CD8-positive, alpha-beta memory T cell (primary cell): Measurements from ENCODE around the gene NTRK2. TPM values are rescaled to one million over a fixed set of nuclear protein-coding genes. Genes with fewer than 3 reads are reported as not detected.

ENCODE experiments used
- CTCF ChIA-PET: fragments of 350-600 bp; sonication (Branson Sonifier 250); formaldehyde crosslinking; loops from one replicate; lab custom pipeline; 2021; ENCODE audit warnings: antibody characterized with exemption; lab: Charles Lee
- POLR2A ChIA-PET: fragments of 350-600 bp; sonication (Branson Sonifier 250); formaldehyde crosslinking; loops from one replicate; lab custom pipeline; 2021; ENCODE audit warnings: antibody characterized with exemption; lab: Charles Lee
- DNase-seq, 5 donors: peaks; one replicate each; pipeline versions ENCODE4 v3.0.0 to v3.0.0-alpha.2; 2020 to 2022; ENCODE audit warnings: mixed read lengths in 1 of 5
- H3K27ac ChIP-seq: one replicate; pipeline ENCODE4 v1.7.0; 2013; ENCODE audit warnings: low read depth, mild to moderate bottlenecking, low read length, moderate library complexity
- H3K27me3 ChIP-seq: 2 replicates; pipeline ENCODE4 v1.7.0; 2013; ENCODE audit warnings: low read length, mild to moderate bottlenecking; ENCODE audit not compliant: insufficient read depth, poor library complexity, severe bottlenecking
- H3K36me3 ChIP-seq: 2 replicates; pipeline ENCODE4 v1.7.0; 2013; ENCODE audit warnings: mild to moderate bottlenecking, low read length, moderate library complexity; ENCODE audit not compliant: insufficient read depth
- H3K4me1 ChIP-seq: 2 replicates; pipeline ENCODE4 v1.7.0; 2013; ENCODE audit warnings: mild to moderate bottlenecking, low read length, moderate library complexity; ENCODE audit not compliant: insufficient read depth
- H3K4me3 ChIP-seq: 2 replicates; pipeline ENCODE4 v1.7.0; 2013; ENCODE audit warnings: mild to moderate bottlenecking, low read length
- H3K9me3 ChIP-seq: 2 replicates; pipeline ENCODE4 v1.7.0; 2013; ENCODE audit warnings: mild to moderate bottlenecking, low read length
- H3K27ac Mint-ChIP-seq, 8 donors: one replicate each; pipeline ENCODE4 v1.8.0; 2020 to 2021; ENCODE audit warnings: mixed read lengths in 8 of 8, mild to moderate bottlenecking in 6 of 8, inconsistent platforms in 3 of 8, moderate library complexity in 3 of 8
- H3K27me3 Mint-ChIP-seq, 2 donors: one replicate each; pipeline ENCODE4 v1.8.0; 2020 to 2021; ENCODE audit warnings: mixed read lengths in 2 of 2, mild to moderate bottlenecking in 1 of 2, moderate library complexity in 1 of 2
- H3K36me3 Mint-ChIP-seq, 3 donors: one replicate each; pipeline ENCODE4 v1.8.0; 2020 to 2021; ENCODE audit warnings: mixed read lengths in 3 of 3, inconsistent platforms in 1 of 3, mild to moderate bottlenecking in 1 of 3
- H3K4me1 Mint-ChIP-seq, 3 donors: one replicate each; pipeline ENCODE4 v1.8.0; 2020 to 2021; ENCODE audit warnings: mixed read lengths in 3 of 3, inconsistent platforms in 1 of 3, mild to moderate bottlenecking in 1 of 3
- H3K4me3 Mint-ChIP-seq, 7 donors: one replicate each; pipeline ENCODE4 v1.8.0; 2020 to 2021; ENCODE audit warnings: mixed read lengths in 7 of 7, mild to moderate bottlenecking in 6 of 7, moderate library complexity in 4 of 7, inconsistent platforms in 2 of 7
- H3K9me3 Mint-ChIP-seq, 5 donors: one replicate each; pipeline ENCODE4 v1.8.0; 2020 to 2022; ENCODE audit warnings: mixed read lengths in 5 of 5, mild to moderate bottlenecking in 3 of 5, moderate library complexity in 2 of 5, inconsistent platforms in 1 of 5
- polyA plus RNA-seq: library from polyadenylated mRNA; unstranded; fragments of 300-500 nt; fragmentation: Illumina TruSeq; gene quantifications from one replicate; pipeline ENCODE4 v1.2.3, GENCODE V29; 2021
- total RNA-seq, 2 experiments: library from RNA; stranded (reverse); gene quantifications; one replicate each; pipeline ENCODE4 v1.2.3, GENCODE V29; 2021

Gene NTRK2
- total and polyA plus RNA-seq, 3 experiments from 2014 or later = 0.26 to 0.38 TPM; not detected in 1

- H3K4me1 Mint-ChIP-seq = no peaks in the 10 kb centered on the region
- no peak overlapping the region for H3K27ac Mint-ChIP-seq
- POLR2A ChIA-PET = no interaction called here
- peaks cover 0 to 3% of the 10 kb centered on the region in 2 donors for H3K27me3 Mint-ChIP-seq
- no peaks in the 10 kb centered on the region for H3K36me3 Mint-ChIP-seq
- CTCF ChIA-PET = no interaction called here
- H3K4me1 ChIP-seq = no peaks in the 10 kb centered on the region
- no peaks in the 10 kb centered on the region for H3K27me3 ChIP-seq
- peaks cover 0 to 5% (median 0%) of the 10 kb centered on the region in 5 donors for H3K9me3 Mint-ChIP-seq
- H3K27ac ChIP-seq = no peak overlapping the region
- DNase-seq = no peak
- no peaks in the 10 kb centered on the region for H3K36me3 ChIP-seq
- H3K4me3 ChIP-seq = no peak overlapping the region
- H3K9me3 ChIP-seq = no peaks in the 10 kb centered on the region
- H3K4me3 Mint-ChIP-seq = no peak overlapping the region
Measured at GRCh38 chr9:85041466-85042137, 372.1 kb downstream of the NTRK2 start.

- Mint-ChIP-seq H3K27ac (no peak overlapping the region), H3K4me1 (no peaks in the 10 kb centered on the region), H3K4me3 (no peak overlapping the region), H3K36me3 (no peaks in the 10 kb centered on the region), H3K27me3 (peaks cover 0 to 3% of the 10 kb centered on the region in 2 donors), H3K9me3 (peaks cover 0 to 5% (median 0%) of the 10 kb centered on the region in 5 donors)
- Histone ChIP-seq H3K4me1 (no peaks in the 10 kb centered on the region), H3K36me3 (no peaks in the 10 kb centered on the region), H3K9me3 (no peaks in the 10 kb centered on the region), H3K4me3 (no peak overlapping the region), H3K27me3 (no peaks in the 10 kb centered on the region), H3K27ac (no peak overlapping the region)
- ChIA-PET CTCF (no interaction called here), POLR2A (no interaction called here)
- DNase-seq = no peak
Measured at GRCh38 chr9:85042981-85043647, 373.6 kb downstream of the NTRK2 start.

- no peaks in the 10 kb centered on the region for H3K9me3 Mint-ChIP-seq
- H3K27ac ChIP-seq = no peak overlapping the region
- H3K4me3 ChIP-seq = no peak overlapping the region
- ChIA-PET POLR2A (no interaction called here), CTCF (no interaction called here)
- H3K27me3 Mint-ChIP-seq = peaks cover 0 to 3% of the 10 kb centered on the region in 2 donors
- no peak overlapping the region for H3K4me3 Mint-ChIP-seq
- H3K27ac Mint-ChIP-seq = no peak overlapping the region
- DNase-seq = no peak
- no peaks in the 10 kb centered on the region for H3K9me3 ChIP-seq
- no peaks in the 10 kb centered on the region for H3K36me3 Mint-ChIP-seq
- H3K36me3 ChIP-seq = no peaks in the 10 kb centered on the region
- no peaks in the 10 kb centered on the region for H3K4me1 Mint-ChIP-seq
- H3K4me1 ChIP-seq = no peaks in the 10 kb centered on the region
- no peaks in the 10 kb centered on the region for H3K27me3 ChIP-seq
Measured at GRCh38 chr9:85045271-85045670, 375.7 kb downstream of the NTRK2 start.

GRCh38 chr9:85046475-85046874, 376.9 kb downstream of the NTRK2 start:
- no peak for DNase-seq
- no peaks in the 10 kb centered on the region for H3K4me1 Mint-ChIP-seq
- Histone ChIP-seq H3K36me3 (no peaks in the 10 kb centered on the region), H3K27ac (no peak overlapping the region), H3K27me3 (no peaks in the 10 kb centered on the region), H3K9me3 (no peaks in the 10 kb centered on the region), H3K4me1 (no peaks in the 10 kb centered on the region), H3K4me3 (no peak overlapping the region)
- CTCF ChIA-PET = no interaction called here
- peaks cover 0 to 3% (median 0%) of the 10 kb centered on the region in 5 donors for H3K9me3 Mint-ChIP-seq
- POLR2A ChIA-PET = no interaction called here
- H3K27ac Mint-ChIP-seq = no peak overlapping the region
- H3K27me3 Mint-ChIP-seq = peaks cover 0 to 3% of the 10 kb centered on the region in 2 donors
- no peaks in the 10 kb centered on the region for H3K36me3 Mint-ChIP-seq
- H3K4me3 Mint-ChIP-seq = no peak overlapping the region

- CTCF ChIA-PET = no interaction called here
- H3K27ac Mint-ChIP-seq = no peak overlapping the region
Measured at GRCh38 chr9:85053206-85053786, 383.8 kb downstream of the NTRK2 start.

GRCh38 chr9:85054017-85054416, 384.5 kb downstream of the NTRK2 start:
- no peak for DNase-seq
- no peak overlapping the region for H3K27ac Mint-ChIP-seq

More at GRCh38 chr9:85053206-85053786, 383.8 kb downstream of the NTRK2 start:
- Mint-ChIP-seq H3K27me3 (peaks cover 3 to 6% of the 10 kb centered on the region in 2 donors), H3K9me3 (peaks cover 0 to 3% (median 0%) of the 10 kb centered on the region in 5 donors), H3K4me3 (no peak overlapping the region), H3K4me1 (no peaks in the 10 kb centered on the region), H3K36me3 (no peaks in the 10 kb centered on the region)
- no peaks in the 10 kb centered on the region for H3K27me3 ChIP-seq
- no peak overlapping the region for H3K27ac ChIP-seq
- POLR2A ChIA-PET = no interaction called here
- no peaks in the 10 kb centered on the region for H3K36me3 ChIP-seq
- H3K4me3 ChIP-seq = no peak overlapping the region
- no peak for DNase-seq
- H3K9me3 ChIP-seq = no peaks in the 10 kb centered on the region
- no peaks in the 10 kb centered on the region for H3K4me1 ChIP-seq

GRCh38 chr9:85055506-85056202, 386.1 kb downstream of the NTRK2 start:
- Mint-ChIP-seq H3K4me1 (no peaks in the 10 kb centered on the region), H3K27ac (no peak overlapping the region), H3K27me3 (peaks cover 6 to 11% of the 10 kb centered on the region in 2 donors), H3K9me3 (peaks cover 0 to 3% (median 0%) of the 10 kb centered on the region in 5 donors), H3K36me3 (no peaks in the 10 kb centered on the region), H3K4me3 (no peak overlapping the region)
- H3K36me3 ChIP-seq = no peaks in the 10 kb centered on the region
- ChIA-PET POLR2A (no interaction called here), CTCF (no interaction called here)
- no peak for DNase-seq
- H3K4me1 ChIP-seq = no peaks in the 10 kb centered on the region
- H3K9me3 ChIP-seq = no peaks in the 10 kb centered on the region
- H3K27me3 ChIP-seq = no peaks in the 10 kb centered on the region
- H3K27ac ChIP-seq = no peak overlapping the region
- H3K4me3 ChIP-seq = no peak overlapping the region

More at GRCh38 chr9:85054017-85054416, 384.5 kb downstream of the NTRK2 start:
- peaks cover 6% of the 10 kb centered on the region in 2 donors for H3K27me3 Mint-ChIP-seq
- H3K9me3 Mint-ChIP-seq = peaks cover 0 to 3% (median 0%) of the 10 kb centered on the region in 5 donors
- ChIA-PET CTCF (no interaction called here), POLR2A (no interaction called here)
- Histone ChIP-seq H3K4me1 (no peaks in the 10 kb centered on the region), H3K9me3 (no peaks in the 10 kb centered on the region), H3K27me3 (no peaks in the 10 kb centered on the region), H3K27ac (no peak overlapping the region), H3K36me3 (no peaks in the 10 kb centered on the region), H3K4me3 (no peak overlapping the region)
- H3K4me3 Mint-ChIP-seq = no peak overlapping the region
- no peaks in the 10 kb centered on the region for H3K4me1 Mint-ChIP-seq
- no peaks in the 10 kb centered on the region for H3K36me3 Mint-ChIP-seq

- H3K27ac Mint-ChIP-seq = no peak overlapping the region
- Histone ChIP-seq H3K36me3 (no peaks in the 10 kb centered on the region), H3K4me1 (no peaks in the 10 kb centered on the region), H3K27ac (no peak overlapping the region), H3K9me3 (no peaks in the 10 kb centered on the region), H3K4me3 (no peak overlapping the region), H3K27me3 (no peaks in the 10 kb centered on the region)
- DNase-seq = no peak
- H3K9me3 Mint-ChIP-seq = peaks cover 0 to 5% (median 0%) of the 10 kb centered on the region in 5 donors
- CTCF ChIA-PET = no interaction called here
- H3K4me1 Mint-ChIP-seq = no peaks in the 10 kb centered on the region
- H3K27me3 Mint-ChIP-seq = peaks cover 6 to 11% of the 10 kb centered on the region in 2 donors
- no peak overlapping the region for H3K4me3 Mint-ChIP-seq
- POLR2A ChIA-PET = no interaction called here
- no peaks in the 10 kb centered on the region for H3K36me3 Mint-ChIP-seq
Measured at GRCh38 chr9:85056203-85056572, 386.7 kb downstream of the NTRK2 start.
